ENCODE results near the gene FNIP1. TPM values are rescaled to one million over a fixed set of nuclear protein-coding genes. Genes with fewer than 3 reads are reported as not detected.
"Not testable (repeated sequence)": the region's sequence is repeated elsewhere in the genome, so short reads cannot be mapped to it uniquely, and the experiment has no call there.

FNIP1 gene
- total RNA-seq, 2 donors from 2014 or later: 44.1 to 49.5 TPM

DNA sequence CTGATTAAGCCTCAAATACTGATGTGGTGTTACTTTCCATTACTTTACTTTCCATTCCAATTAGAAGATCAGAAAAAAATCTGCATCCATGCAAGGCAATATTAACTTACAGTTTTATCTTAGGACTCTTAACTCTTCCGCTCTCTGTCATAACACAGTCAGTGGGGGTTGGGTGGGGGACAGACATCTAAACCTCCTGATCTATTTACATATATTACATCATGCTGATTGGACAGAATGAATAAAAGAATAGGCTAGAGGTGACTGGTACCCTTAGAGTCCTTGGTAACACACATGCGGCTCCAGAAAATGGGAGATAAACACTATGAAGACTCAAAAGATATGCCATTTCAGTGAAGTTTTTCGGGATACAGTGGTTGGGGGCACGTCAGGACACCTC, 189.4 kb downstream of the FNIP1 start:
- TF ChIP-seq POLR2A (IDR thresholded peaks at IDR 0.05) (no peak), POLR2AphosphoS5 (IDR thresholded peaks at IDR 0.05) (no peak)
- TF ChIP-seq, protein P1, sequence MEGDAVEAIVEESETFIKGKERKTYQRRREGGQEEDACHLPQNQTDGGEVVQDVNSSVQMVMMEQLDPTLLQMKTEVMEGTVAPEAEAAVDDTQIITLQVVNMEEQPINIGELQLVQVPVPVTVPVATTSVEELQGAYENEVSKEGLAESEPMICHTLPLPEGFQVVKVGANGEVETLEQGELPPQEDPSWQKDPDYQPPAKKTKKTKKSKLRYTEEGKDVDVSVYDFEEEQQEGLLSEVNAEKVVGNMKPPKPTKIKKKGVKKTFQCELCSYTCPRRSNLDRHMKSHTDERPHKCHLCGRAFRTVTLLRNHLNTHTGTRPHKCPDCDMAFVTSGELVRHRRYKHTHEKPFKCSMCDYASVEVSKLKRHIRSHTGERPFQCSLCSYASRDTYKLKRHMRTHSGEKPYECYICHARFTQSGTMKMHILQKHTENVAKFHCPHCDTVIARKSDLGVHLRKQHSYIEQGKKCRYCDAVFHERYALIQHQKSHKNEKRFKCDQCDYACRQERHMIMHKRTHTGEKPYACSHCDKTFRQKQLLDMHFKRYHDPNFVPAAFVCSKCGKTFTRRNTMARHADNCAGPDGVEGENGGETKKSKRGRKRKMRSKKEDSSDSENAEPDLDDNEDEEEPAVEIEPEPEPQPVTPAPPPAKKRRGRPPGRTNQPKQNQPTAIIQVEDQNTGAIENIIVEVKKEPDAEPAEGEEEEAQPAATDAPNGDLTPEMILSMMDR (IDR thresholded peaks at IDR 0.05): no peak
- intact Hi-C loops (cut with DNase I): no loop called here
- Histone ChIP-seq H3K27me3 (replicated peaks; ENCODE audit: insufficient read depth) (no peaks in the 10 kb centered on the region), H3K9me3 (no peaks in the 10 kb centered on the region), H3K4me1 (replicated peaks) (no peaks in the 10 kb centered on the region), H3K36me3 (no peaks in the 10 kb centered on the region), H3K4me3 (no peak overlapping the region), H3K27ac (no peak overlapping the region)
- WGBS: 97% methylated on average over 4 of the region's 4 CpGs
- no peak for DNase-seq (ENCODE audit: low spot score)

DNA sequence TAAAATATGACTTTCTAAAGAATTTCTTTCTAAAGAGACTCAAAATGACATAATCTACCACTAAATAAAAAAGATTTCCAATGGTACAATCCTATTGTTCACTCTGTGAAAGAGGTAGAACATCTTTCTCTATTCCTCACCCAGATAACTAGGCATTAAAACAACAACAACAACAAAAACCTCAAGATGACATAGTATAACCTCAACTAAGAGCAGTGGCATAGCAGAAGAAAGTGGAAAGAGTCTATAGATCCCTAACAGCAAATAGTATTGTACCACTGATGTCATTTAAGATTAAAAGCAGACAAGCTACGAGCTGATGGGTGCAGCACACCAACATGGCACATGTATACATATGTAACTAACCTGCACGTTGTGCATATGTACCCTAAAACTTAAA, 191.7 kb downstream of the FNIP1 start:
- WGBS: 92% methylated on average over 2 of the region's 2 CpGs
- TF ChIP-seq POLR2A (IDR thresholded peaks at IDR 0.05) (no peak), POLR2AphosphoS5 (IDR thresholded peaks at IDR 0.05) (no peak)
- TF ChIP-seq, protein P1 (IDR thresholded peaks at IDR 0.05): no peak

DNA sequence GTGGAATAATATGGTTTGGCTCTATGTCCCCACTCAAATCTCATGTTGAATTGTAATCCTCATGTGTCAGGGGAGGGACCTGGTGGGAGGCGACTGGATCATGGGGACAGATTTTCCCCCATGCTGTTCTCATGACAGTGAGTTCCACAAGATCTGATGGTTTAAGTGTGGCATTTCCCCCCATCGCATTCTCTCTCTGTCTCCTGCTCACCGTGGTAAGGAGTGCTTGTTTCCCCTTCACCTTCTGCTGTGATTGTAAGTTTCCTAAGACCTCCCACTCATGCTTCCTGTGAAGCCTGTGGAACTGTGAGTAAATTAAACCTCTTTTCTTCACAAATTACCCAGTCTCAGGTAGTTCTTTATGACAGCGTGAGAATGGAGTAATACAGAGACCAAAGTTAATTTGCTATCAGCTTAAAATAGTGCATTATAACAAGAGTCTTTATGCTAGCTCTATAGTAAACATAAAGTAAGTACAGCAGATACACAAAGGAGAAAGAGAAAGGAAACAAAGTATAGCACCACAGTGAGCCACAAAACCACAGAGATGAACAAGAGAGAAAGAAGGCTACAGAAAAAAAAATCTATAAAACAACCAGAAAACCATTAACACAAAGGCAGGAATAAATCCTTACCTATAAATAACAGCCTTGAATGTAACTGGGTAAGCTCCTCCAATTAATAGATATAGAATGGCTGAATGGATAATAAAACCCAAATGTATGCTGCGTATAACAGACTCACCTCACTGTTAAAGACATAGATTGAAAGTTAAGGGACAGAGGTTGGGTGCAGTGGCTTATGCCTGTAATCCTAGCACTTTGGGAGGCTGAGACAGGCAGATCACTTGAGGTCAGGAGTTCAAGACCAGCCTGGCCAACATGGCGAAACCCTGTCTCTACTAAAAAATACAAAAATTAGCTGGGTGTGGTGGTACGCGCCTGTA, 201.5 kb downstream of the FNIP1 start:
- no peak overlapping the region for H3K4me3 ChIP-seq
- no peaks in the 10 kb centered on the region for H3K4me1 ChIP-seq (replicated peaks)
- intact Hi-C loops (cut with DNase I): no loop called here
- H3K27me3 ChIP-seq (replicated peaks; ENCODE audit: insufficient read depth): no peaks in the 10 kb centered on the region
- TF ChIP-seq, protein P1 (IDR thresholded peaks at IDR 0.05): no peak
- no peak for TF ChIP-seq POLR2AphosphoS5 (IDR thresholded peaks at IDR 0.05)
- no peak for TF ChIP-seq POLR2A (IDR thresholded peaks at IDR 0.05)
- whole genome bisulfite sequencing: 93% methylated on average over 8 of the region's 8 CpGs
- DNase-seq (ENCODE audit: low spot score): no peak
- no peaks in the 10 kb centered on the region for H3K9me3 ChIP-seq
- H3K27ac ChIP-seq: no peak overlapping the region
- H3K36me3 ChIP-seq: no peaks in the 10 kb centered on the region

More for the DNA sequence above, 191.7 kb downstream of the FNIP1 start:
- Histone ChIP-seq H3K4me3 (no peak overlapping the region), H3K4me1 (replicated peaks) (no peaks in the 10 kb centered on the region), H3K36me3 (no peaks in the 10 kb centered on the region), H3K9me3 (no peaks in the 10 kb centered on the region), H3K27me3 (replicated peaks; ENCODE audit: insufficient read depth) (no peaks in the 10 kb centered on the region), H3K27ac (no peak overlapping the region)
- no peak for DNase-seq (ENCODE audit: low spot score)
- intact Hi-C loops (cut with DNase I): no loop called here

DNA sequence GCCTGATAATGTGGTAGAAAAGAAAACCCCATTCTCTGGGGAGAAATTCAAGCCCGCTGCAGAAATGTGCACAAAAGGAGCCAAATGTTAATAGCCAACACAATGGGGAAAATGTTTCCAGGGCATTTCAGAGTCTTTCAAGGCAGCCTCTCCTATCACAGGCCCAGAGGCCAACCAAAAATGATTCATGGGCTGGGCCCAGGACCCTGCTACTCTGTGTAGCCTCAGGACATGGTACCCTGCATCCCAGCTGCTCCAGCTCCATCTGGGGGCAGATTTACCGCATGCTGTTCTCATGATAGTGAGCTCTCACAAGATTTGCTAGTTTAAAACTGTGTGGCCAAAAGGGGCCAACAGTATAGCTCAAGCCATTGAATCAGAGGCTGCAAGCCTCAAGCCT, 202.9 kb downstream of the FNIP1 start:
- Histone ChIP-seq H3K27ac (no peak overlapping the region), H3K4me1 (replicated peaks) (no peaks in the 10 kb centered on the region), H3K4me3 (no peak overlapping the region), H3K36me3 (no peaks in the 10 kb centered on the region), H3K9me3 (no peaks in the 10 kb centered on the region), H3K27me3 (replicated peaks; ENCODE audit: insufficient read depth) (no peaks in the 10 kb centered on the region)
- intact Hi-C loops (cut with DNase I): no loop called here
- 98% methylated on average over 2 of the region's 2 CpGs for WGBS
- DNase-seq (ENCODE audit: low spot score): no peak
- no peak for TF ChIP-seq POLR2A (IDR thresholded peaks at IDR 0.05)
- TF ChIP-seq, protein P1 (IDR thresholded peaks at IDR 0.05): no peak
- TF ChIP-seq POLR2AphosphoS5 (IDR thresholded peaks at IDR 0.05): no peak

DNA sequence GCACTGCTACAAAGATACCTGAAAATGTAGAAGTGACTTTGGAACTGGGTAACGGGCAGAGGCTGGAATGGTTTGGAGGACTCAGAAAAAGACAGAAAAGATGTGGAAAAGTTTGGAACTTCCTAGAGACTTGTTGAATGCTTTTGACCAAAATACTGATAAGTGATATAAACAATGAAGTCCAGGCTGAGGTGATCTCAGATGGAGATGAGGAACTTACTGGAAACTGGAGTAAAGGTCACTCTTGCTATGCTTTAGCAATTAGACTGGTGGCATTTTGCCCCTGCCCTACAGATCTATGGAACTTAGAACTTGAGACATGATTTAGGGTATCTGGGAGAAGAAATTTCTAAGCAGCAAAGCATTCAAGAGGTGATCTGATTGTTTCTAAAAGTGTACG, 203.4 kb downstream of the FNIP1 start:
- DNase-seq (ENCODE audit: low spot score); H3K4me3 ChIP-seq; H3K9me3 ChIP-seq; H3K36me3 ChIP-seq; H3K27me3 ChIP-seq (replicated peaks; ENCODE audit: insufficient read depth); intact Hi-C loops (cut with DNase I); H3K27ac ChIP-seq; H3K4me1 ChIP-seq (replicated peaks): not testable (repeated sequence)
- 83% methylated on average over 2 of the region's 2 CpGs for WGBS

Other genes starting within 250 kb of the FNIP1 start
- 10 to 100 TPM; 15.5 to 43.0 TPM for gene RAPGEF6, start 161.8 kb downstream of the FNIP1 start, total RNA-seq
- 1 to 10 TPM in 1 of 2 donors, not detected in 1; 5.6 TPM for gene MEIKIN, start 148.6 kb upstream of the FNIP1 start, total RNA-seq
- 1 to 10 TPM in 1 of 2 donors, under 1 TPM in 1; 0.23 to 7.9 TPM for gene ACSL6, start 214.6 kb upstream of the FNIP1 start, total RNA-seq